ENCODE results near the gene TRAPPC13.
"Not testable (repeated sequence)": the region's sequence is repeated elsewhere in the genome, so short reads cannot be mapped to it uniquely, and the experiment has no call there.

Gene TRAPPC13

GRCh38 chr5:65676056-65676455 is 51.2 kb downstream of the TRAPPC13 start:
- DNase-seq (ENCODE audit: low read depth) = not testable (repeated sequence)

GRCh38 chr5:65682148-65682547 is 57.3 kb downstream of the TRAPPC13 start:
- no peak for DNase-seq (ENCODE audit: low read depth)

- DNase-seq (ENCODE audit: low read depth) = no peak
Measured at GRCh38 chr5:65693121-65693520, 68.3 kb downstream of the TRAPPC13 start.

- DNase-seq (ENCODE audit: low read depth) = no peak
Measured at GRCh38 chr5:65695162-65695755, 70.4 kb downstream of the TRAPPC13 start.

GRCh38 chr5:65695896-65696295 is 71.1 kb downstream of the TRAPPC13 start:
- DNase-seq (ENCODE audit: low read depth) = no peak

- no peak for DNase-seq (ENCODE audit: low read depth)
Measured at GRCh38 chr5:65696892-65697291, 72.1 kb downstream of the TRAPPC13 start.

GRCh38 chr5:65699338-65699737 is 74.5 kb downstream of the TRAPPC13 start:
- DNase-seq (ENCODE audit: low read depth) = no peak

- DNase-seq (ENCODE audit: low read depth) = no peak
Measured at GRCh38 chr5:65702036-65702435, 77.2 kb downstream of the TRAPPC13 start.

GRCh38 chr5:65704621-65705239 is 79.9 kb downstream of the TRAPPC13 start:
- DNase-seq (ENCODE audit: low read depth) = no peak

GRCh38 chr5:65707663-65708062 is 82.8 kb downstream of the TRAPPC13 start:
- no peak for DNase-seq (ENCODE audit: low read depth)

- no peak for DNase-seq (ENCODE audit: low read depth)
Measured at GRCh38 chr5:65708145-65708544, 83.3 kb downstream of the TRAPPC13 start.
